Activated CD8-positive, alpha-beta memory T cell treated with anti-CD3 and anti-CD28 coated beads, Interleukin-2, amount 50 U/mL, for 48 hours (primary cell): ENCODE results near the gene NRXN3.
"Not testable (repeated sequence)": the region's sequence is repeated elsewhere in the genome, so short reads cannot be mapped to it uniquely, and the experiment has no call there.

Source experiments
- DNase-seq: peaks from one replicate; pipeline ENCODE4 v3.0.0-alpha.2; 2020

The NRXN3 gene

DNA sequence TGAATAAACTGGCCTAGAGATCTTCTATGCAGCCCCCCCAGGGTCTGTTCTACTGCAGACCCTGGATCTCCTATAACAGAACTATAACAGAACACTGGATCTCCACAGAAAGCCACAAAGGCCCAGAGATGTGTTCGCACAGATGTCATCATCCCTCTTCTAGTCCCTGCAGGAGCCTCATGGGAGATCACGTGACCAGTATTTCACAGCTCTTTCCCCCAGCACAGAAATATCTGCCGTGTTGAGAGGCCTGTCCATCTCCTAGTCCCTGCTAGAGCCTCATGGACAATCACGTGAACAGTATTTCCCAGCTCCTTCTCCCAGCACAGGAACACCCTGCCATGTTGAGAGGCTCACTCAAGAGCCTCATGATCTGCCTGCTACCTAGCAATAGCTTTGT is 331.7 kb downstream of the NRXN3 start:
- no peak for DNase-seq

DNA sequence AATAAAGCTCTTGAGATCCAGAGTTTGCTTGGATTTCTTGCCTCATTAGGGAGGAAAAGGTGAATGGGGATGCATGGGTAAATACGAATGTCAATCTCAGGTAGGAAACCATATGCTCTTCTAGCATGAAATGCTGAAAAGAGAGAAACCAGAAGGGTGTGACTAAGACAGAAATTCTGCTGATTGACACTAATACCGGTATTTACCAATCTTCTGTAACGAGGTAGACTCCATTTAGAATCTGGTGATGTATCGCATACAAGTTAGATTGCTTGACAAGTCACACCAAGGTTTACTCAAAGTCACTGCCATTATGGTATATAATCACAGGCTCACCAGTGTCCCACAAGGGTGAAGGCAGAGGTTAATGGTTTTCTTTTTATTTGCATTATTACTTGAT is 337.9 kb downstream of the NRXN3 start:
- no peak for DNase-seq

DNA sequence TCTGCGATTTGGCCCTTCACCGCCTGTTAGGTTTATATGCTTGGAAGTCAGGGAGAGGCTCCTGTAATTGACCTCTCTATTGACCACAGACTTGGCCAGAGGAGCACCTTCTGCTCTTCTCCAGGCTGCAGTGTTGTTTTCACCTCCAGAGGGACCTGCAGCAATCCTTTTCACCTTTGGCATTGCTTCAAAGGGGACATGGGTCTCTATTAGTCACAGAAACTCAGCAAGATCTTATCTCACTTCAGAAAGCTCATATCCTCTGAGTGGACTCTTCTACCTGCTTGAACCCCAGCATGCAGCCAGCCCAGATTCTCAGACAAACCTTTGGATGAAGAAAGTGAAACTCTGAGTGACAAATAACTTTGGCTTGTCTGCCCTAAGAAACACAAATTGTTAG is 339.3 kb downstream of the NRXN3 start:
- DNase-seq: no peak

DNA sequence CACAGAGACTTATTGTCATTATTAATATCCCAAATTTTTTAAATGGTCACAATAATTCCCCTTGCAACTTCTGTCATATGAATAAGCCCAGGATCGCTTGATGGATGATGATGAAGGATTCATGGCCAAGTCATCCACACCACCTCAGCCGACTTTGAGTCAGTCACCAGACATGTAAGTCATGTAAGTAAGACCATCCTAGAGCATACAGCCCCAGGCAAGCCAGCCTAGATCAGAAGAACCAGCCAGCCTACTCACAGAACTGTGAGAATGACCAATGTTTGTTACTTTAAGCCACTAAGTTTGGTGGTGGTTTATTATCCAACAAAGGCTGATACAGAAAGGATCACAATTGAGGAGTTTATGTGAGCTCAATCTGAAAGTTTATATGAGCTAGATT is 341.8 kb downstream of the NRXN3 start:
- DNase-seq: no peak

DNA sequence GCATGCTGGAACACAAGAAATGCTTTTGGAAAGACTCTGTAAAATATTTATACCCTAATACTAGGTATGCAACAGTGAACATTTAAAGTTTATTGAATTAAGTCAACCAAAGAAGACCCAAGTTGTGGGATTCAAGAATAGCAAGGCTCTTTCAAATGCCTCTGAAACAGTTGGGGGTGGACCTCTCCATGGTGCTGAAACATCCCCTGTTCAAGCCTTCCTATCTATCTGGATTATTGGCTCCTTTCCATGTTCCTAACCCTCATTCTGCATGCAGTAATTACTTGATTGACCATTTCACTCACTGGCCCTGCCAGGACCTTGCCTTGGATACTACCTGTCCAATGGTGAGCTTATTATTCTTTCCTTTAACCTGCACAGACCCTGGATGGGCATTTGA is 349.7 kb downstream of the NRXN3 start:
- DNase-seq: peak; percentile 51

DNA sequence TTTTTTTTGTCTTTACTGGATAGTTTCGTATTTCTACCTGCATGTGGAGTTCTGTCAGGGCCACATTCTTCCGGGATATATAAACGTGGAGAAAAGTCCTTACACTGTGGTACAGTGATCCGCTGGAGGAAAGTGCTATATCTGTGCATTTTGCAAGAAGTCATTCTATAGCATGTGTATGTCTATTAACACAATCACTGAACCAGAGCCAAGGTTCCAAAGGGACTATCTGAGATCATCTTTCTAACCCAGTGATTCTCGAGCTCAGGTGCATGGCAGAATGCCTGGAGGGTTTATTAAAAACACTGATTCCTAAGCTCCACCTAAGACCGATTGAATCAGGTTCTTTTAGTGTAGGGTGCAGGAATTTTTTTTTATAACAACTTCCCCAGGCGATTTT is 354.0 kb downstream of the NRXN3 start:
- no peak for DNase-seq

DNA sequence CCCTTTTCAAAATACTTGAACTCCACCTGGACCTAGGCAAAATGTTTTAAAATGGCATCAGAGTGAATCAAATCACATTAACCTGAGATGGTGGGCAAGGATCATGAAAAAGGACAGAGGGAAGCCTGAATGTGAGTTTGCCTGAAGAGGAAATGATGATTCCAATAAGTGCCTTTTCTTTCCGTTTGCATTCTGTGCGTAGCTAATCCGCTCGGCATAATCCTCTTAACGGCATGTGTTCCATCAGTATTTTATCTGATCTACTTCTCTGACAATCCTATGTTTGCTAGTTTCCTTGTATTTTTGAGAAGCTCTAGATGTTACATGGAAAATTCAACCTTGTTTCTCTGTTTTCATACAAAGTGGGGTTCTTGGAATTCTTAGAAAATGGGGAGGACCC is 354.6 kb downstream of the NRXN3 start:
- no peak for DNase-seq

DNA sequence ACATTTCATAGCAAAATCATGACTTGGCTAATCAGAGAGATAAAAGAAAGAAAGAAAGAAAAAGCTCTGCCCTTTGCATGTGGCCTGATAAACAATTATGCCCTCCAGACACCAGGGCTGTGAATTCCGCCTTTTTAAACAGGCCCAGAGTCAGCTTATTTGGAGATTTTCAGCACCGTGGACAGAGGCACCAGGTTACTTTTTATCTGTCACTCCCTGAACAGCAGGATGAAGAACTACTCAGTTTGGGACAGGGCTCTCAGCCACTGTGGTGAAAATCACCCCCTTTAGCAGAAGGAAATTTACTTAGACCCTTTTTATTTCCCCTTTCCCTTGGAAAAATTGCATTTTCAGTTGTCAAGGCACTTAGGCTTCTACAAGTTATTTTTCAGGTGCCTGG is 359.9 kb downstream of the NRXN3 start:
- no peak for DNase-seq

DNA sequence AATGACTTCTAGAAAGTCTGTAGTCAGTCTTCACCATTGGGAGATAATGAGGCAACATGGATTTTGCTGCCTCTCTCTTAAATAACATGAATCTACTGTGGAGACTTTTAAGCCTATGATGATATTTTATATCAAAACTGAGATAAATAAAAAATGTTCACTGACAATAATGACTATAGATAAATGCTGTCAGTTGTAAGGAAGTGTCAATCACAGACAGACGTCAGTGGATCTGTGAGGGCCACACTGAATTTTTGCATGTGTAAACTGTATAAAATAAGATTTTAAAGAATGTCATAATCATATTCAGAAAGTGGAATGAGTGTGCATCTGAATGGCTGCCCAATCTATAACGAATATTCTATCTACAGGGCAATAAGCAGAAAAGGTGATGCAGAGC is 364.0 kb downstream of the NRXN3 start:
- no peak for DNase-seq

DNA sequence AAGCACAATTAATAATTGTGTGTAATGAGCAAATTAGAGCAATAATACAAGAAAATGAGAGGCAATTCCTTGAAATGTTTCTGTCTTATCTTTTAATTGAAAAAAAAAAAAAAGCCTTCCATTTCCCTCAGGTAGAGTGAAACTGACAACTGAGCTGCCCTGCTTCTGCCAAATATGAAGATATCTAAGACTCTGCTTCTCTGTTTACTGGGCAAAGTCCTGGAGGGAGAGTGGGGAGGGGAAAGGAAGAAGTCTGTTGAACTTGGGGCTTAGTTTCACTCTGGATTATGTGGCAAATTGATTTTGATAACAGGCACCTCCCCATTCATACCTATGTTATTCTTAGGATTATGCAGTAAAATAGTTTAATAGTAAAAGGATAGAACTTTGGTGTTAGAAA is 364.9 kb downstream of the NRXN3 start:
- no peak for DNase-seq

DNA sequence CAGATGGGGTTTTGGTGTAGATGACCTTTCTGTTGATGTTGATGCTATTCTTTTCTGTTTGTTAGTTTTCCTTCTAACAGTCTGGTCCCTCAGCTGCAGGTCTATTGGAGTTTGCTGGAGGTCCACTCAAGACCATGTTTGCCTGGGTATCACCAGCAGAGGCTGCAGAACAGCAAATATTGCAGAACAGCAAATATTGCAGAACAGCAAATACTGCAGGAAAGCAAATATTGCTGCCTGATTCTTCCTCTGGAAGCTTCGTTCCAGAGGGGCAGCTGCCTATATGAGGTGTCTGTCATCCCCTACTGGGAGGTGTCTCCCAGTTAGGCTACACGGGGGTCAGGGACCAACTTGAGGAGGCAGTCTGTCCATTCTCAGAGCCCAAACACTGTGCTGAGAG is 371.6 kb downstream of the NRXN3 start:
- DNase-seq: not testable (repeated sequence)

DNA sequence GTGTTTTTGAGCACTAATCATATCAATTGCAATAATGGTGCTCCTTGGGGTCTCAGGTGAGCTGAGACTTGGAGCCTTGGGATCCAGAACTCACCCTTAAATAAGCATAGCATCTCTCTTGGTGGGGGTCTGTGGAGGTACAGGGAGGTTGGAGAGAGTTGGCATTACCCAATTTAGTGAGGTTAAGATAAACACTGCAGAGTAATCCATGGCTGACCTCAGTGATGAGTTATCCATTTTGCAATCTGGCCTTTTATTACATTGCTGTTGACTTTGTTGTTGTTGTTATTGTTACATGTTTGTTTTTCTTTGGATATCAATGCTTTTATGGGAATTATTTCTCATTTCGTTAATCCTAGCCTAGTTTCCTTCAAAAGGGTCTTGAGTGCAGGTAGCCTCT is 373.3 kb downstream of the NRXN3 start:
- no peak for DNase-seq

DNA sequence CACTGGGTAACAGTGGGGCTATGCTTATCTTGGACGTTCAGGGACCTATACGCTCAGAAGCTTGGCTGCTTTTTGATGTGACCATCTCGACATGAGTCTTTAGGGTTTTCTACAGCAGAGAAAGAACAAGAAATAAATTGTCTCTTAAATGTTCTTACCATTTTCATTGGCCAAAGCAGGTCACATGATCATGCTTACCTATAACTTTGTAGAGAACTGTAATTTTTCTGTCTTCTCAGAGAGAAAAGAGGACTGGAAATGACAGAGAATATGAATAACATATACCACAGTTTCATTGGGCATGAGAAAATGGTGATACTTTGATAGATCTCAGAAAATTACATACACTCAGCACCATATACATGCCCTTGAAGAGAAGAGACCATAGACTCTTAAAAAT is 390.9 kb downstream of the NRXN3 start:
- DNase-seq: no peak

DNA sequence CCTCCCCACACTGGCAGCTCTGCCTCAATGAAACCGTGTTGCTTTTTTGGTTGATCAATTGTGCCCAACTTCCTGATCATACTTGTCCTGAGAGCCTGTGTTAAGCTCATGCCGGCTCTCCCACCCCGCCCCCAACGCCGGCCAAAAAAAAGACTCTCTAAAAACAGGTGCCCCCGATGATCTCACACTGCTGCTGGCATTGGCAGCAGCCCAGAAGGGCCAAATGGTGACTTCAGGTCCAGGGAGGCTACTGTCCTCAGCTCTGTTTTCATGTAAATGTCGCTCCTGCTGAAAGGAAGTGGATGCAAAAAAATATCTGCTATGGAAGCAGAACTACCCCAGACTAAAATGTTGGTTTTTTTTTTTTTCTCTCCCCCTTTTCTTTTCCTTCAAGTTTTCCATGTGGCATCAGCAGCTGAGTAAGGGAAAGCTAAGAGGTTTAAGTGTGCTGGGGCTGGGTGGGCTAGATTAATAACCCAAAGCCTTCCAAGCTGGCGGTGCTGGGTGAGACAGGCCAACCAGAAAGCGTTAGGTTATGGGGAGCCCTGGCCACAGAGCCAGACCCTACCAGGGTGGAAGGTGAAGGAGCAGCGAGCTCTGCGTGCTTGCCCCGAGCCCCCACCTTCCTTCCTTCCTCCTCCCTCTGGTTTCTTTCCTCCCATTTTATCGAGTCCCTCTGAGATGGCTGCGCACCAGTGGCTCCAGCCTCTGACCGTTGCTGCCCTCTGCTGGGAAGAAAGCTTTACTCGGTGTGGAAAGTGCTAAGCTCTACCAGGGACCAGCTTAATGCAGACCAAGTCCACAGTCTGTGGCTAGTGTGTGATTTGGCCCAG is 396.1 kb downstream of the NRXN3 start:
- peak; percentile 81 for DNase-seq

DNA sequence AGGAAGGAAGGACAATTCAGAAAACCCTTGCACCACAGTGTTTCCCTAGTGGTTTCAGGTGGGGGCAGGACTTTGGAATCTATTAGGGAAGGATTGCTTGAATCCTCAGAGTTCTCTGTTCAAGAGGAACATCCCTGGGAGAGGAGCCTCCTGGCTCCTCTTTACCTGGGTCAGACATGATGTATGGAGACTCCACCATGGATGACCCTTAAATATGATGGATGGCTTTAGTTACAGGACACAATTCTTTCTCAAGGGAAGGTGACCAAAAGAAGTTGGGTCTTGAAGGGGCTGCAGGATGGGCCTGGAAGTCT is 396.6 kb downstream of the NRXN3 start:
- DNase-seq: no peak

DNA sequence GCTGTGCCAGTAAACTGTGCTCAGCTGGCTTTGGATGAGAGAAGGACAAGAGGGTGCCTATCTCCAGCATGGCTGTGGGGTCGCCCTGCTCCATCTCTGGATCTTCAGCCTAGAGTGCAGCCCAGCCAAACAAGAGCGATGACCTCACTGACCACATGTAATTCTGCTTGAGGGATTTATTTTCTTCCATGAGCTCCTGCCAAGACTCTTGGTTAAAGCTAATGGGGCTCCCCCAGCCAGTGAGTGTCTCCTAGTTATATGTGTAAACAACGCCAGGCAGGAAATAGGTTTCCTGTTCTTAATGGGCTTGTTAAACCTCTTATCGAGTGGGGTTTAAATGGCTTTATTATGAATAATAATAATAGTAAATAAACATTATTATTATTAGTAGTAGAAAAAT is 397.2 kb downstream of the NRXN3 start:
- no peak for DNase-seq

DNA sequence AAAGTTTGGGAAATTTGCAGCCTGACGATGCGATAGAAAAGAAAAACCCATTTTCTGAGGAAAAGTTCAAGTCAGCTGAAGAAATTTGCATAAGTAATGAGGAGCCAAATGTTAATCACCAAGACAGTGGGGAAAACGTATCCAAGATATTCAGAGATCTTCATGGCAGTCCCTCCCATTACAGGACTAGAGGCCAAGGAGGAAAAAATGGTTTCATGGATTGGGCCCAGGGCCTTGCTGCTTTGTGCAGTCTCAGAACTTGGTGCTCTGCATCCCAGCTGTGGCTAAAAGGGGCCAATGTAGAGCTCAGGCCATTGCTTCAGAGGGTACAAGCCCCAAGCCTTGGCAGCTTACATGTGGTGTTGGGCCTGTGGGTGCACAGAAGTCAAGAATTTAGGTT is 403.6 kb downstream of the NRXN3 start:
- not testable (repeated sequence) for DNase-seq

DNA sequence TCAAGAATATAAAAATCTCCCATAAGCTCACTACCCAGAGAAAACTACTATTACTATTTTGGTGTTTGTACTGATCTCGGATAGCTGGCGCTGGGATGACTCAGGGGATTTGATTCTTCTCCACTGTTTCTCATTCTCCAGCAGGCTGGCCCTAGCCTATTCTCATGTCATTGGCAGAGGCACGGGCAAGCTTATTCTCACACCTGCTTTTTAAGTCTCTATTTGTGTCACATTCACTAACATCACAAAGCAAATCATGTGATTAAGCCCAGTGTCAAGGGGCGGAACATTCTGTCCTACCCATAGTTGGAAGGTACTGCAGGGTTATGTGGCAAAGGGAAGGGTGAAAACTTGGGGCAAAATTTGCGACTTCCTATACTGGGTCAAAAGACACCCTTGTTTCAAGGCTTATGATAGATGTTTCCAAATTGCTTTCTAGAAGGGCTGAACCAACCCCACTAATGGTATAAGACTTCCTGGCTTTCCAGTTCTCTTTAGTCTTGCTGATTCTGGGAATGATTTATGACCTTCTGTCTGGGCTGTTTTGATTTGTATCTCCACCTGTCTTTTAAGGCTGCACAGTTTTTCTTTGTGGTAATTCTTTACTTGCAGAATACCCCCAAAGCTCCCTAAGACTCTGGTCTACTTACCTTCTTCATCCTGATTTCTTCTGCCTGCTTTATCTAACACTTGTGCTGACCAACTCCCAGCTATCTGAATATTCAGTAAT is 406.4 kb downstream of the NRXN3 start:
- DNase-seq: no peak

DNA sequence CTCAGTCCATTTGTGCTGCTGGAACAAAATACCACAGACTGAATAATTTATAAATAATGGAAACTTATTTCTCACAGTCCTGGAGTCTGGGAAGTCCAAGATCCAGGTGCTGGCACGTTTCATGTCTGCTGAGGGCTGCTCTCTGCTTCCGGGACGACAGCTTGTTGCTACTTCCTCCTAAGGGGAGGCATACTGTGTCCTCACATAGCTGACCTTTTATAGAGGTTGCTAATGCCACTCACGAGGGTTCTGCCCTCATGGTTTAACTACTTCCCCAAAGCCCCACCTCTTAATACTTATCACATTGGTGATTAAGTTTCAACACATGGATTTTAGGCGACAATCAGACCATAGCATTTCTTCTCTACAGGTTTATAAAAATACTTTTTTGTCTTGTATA is 411.1 kb downstream of the NRXN3 start:
- no peak for DNase-seq

DNA sequence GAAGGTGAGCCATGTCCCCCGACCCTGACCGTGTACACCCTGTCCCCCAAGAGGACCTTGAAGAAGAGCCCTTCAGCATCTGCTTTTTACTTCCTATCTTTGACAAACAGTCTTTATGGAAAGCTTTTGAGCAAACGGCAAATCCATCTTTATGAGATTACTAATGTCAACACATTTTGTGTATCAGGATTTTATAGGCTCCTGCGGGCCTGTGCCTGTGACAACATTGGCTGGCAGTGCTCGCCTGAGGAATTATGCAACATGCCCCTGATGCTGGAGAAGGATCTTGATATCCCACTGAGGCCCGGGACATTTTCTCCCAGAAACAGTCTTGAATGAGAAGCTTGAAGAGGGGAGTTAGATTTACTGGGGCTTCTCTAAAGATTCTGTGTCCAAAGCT is 416.5 kb downstream of the NRXN3 start:
- DNase-seq: no peak

DNA sequence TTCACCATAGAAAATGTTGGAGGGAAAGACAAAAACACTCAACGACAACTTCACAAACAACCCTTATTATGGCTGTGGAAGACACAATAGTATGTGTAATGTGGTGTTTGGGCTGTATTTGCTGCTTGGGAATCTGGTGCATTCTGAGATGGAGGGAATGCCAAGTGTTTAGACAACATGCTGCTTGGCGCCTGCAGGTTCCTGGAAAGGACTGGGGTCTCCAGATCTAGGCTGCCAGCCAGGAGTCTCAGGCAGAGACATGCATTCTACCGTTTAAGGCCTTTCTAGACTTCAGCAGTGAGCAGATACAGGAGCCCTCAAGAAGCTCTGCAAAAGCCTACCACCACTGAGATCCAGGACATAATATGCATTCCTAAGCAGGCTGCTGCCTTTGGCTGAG is 418.7 kb downstream of the NRXN3 start:
- DNase-seq: no peak

DNA sequence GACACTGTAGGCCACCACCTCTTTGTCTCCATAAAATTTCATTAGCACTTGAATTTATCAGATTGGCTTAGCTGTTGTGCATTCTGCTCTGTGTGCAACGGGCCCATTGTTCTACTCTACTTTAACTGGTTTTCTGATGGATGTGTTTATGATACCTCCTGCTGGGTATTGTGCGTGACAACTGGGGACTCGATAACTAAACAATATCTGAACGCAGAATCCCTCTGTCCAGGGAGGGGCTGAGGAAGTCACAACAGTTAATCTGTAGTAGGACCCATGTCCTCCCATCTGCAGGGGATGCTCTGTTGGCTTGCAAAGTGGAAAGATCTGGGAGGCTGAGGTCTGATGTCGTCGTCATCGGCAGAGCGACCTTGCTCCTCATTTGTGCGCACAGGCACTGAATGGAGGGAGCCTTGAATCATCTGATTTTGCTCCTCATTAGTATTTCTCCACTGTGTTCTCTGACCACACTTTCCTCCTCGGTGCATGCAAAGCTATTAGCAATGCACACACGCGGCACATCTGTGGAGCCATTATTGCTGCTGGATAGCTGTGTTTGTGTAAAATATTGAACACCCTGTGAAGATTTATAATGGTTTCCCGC is 422.5 kb downstream of the NRXN3 start:
- DNase-seq: no peak

DNA sequence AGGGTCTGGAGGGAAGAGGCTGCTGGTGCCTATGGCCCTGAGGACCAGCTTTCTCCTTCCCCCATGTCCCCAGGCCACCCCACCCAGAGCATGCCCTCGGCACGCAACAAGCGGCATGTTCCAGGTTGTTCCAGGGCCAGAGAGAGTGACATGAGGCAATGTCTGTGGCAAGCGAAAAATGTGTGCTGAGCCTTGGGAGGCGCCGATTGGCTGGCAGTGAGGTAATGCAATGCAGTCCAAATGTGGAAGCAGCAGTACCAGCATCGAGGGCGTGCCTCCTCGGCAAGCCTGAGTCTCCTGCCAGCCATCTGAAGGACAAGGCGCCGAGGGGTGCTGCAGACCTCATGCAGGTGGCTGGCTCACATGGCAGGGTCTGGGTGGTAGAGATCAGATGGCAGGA is 423.8 kb downstream of the NRXN3 start:
- no peak for DNase-seq

DNA sequence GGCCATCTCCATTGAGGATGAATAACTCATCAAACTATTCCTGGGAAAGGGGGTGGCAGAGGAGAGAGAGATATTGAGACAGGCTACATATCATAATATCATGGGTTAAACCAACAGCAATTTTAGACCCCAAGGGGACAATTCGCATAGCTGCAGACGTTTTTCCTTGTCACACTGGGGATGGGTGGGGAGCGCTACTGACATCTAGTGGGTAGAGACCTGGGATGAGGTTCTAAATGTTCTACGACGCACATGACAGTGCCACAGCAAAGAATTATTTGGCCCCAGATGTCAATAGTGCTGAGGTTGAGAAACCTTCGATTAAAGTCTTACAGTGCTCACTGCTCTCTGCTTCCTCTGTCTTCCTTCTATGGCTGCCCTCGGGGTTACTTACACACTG is 425.6 kb downstream of the NRXN3 start:
- DNase-seq: no peak
